Measurements from ENCODE around the gene PPP1R12B. TPM values are rescaled to one million over a fixed set of nuclear protein-coding genes. Genes with fewer than 3 reads are reported as not detected.
"Not testable (repeated sequence)": the region's sequence is repeated elsewhere in the genome, so short reads cannot be mapped to it uniquely, and the experiment has no call there.

Gene PPP1R12B
- total and polyA plus RNA-seq, 12 donors: 16.5 to 969 (median 604) TPM

DNA sequence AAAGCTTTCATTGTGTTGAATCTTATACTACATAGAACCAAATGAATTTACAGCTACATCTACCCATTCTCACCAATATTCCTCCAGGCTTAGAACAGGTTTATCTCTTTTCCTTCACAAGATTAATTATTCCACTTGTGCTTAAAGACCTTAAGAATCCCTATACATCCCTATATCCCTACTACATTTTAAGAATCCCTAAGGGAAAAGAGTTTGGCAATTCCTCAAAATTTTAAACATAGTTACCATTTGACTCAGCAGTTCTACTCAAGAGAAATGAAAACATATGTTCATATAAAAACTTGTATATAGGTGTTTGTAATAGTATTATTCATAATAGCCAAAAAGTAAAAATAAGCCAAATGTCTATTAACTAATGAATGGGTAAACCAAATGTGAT lies 140.6 kb downstream of the PPP1R12B start:
- peaks cover 0 to 24% (median under 1%) of the 10 kb centered on the region in 9 donors for H3K4me1 ChIP-seq
- intact Hi-C loops (cut with DNase I); H3K27ac ChIP-seq; DNase-seq; H3K9me3 ChIP-seq; ATAC-seq; H3K4me3 ChIP-seq: not testable (repeated sequence)
- H3K36me3 ChIP-seq: peaks cover 0 to 70% (median 25%) of the 10 kb centered on the region in 9 donors
- peaks cover 0 to 87% (median 0%) of the 10 kb centered on the region in 7 donors for H3K27me3 ChIP-seq

DNA sequence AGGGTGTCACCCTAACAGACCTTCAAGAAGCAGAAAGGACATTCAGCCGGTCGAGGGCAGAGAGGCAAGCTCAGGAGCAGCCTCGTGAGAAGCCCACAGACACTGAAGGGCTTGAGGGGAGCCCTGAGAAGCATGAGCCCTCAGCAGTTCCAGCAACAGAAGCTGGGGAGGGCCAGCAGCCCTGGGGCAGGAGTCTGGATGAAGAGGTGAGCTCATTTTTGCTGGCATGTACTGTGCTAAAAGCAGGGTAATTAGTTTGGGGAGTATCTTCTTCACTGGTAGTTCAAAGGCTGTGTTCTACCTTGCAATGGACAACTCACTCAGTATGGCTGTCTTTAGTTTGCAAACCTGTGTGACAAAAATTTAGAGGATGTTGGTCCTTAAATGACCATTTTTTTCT lies 144.6 kb downstream of the PPP1R12B start:
- not testable (repeated sequence) for ATAC-seq, H3K4me3 ChIP-seq, DNase-seq, H3K9me3 ChIP-seq
- 32 to 68% methylated on average over 3 of the region's 3 CpGs for WGBS, 2 donors
- Histone ChIP-seq H3K4me1 (peaks cover 0 to 24% (median 0%) of the 10 kb centered on the region in 9 donors), H3K27ac (peak overlapping the region in 3 of 10 donors; percentile 8 to 25 (median 12)), H3K27me3 (peaks cover 0 to 86% (median 0%) of the 10 kb centered on the region in 7 donors), H3K36me3 (peaks cover 0 to 96% (median 50%) of the 10 kb centered on the region in 9 donors)
- intact Hi-C loops (cut with DNase I): loop anchor here in 3 of 10 donors (10.0 kb wide), 5 partner anchors 72 to 132 kb away; no protein-coding TSS in a partner anchor

DNA sequence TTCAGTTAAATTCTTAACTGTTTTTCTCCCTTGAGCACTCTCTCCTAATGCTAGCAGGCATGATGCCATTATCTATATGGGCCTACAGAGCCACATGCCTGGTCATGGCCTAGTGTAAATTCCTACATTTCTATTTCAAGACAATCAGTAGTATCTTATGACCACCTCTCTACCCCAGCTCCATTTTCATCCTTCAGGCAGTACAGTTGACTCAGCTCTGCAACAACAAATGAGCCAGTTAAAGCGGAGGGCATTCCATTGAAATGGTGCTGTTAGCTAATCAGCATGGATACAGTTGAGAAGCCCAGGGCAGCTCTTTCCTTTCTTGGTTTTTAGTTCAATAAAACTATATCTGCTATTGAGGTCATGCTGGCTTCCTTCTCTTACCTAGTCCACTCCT lies 150.0 kb downstream of the PPP1R12B start:
- TF ChIP-seq, protein P1, sequence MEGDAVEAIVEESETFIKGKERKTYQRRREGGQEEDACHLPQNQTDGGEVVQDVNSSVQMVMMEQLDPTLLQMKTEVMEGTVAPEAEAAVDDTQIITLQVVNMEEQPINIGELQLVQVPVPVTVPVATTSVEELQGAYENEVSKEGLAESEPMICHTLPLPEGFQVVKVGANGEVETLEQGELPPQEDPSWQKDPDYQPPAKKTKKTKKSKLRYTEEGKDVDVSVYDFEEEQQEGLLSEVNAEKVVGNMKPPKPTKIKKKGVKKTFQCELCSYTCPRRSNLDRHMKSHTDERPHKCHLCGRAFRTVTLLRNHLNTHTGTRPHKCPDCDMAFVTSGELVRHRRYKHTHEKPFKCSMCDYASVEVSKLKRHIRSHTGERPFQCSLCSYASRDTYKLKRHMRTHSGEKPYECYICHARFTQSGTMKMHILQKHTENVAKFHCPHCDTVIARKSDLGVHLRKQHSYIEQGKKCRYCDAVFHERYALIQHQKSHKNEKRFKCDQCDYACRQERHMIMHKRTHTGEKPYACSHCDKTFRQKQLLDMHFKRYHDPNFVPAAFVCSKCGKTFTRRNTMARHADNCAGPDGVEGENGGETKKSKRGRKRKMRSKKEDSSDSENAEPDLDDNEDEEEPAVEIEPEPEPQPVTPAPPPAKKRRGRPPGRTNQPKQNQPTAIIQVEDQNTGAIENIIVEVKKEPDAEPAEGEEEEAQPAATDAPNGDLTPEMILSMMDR (IDR thresholded peaks at IDR 0.05): no peak
- Histone ChIP-seq H3K27me3 (peaks cover 0 to 63% (median 0%) of the 10 kb centered on the region in 7 donors), H3K27ac (no peak overlapping the region), H3K4me1 (peaks cover 0 to 46% (median 0%) of the 10 kb centered on the region in 9 donors), H3K4me3 (no peak overlapping the region), H3K9me3 (no peaks in the 10 kb centered on the region), H3K36me3 (peaks cover 0 to 98% (median 31%) of the 10 kb centered on the region in 9 donors)
- ATAC-seq (no peak), DNase-seq (no peak)
- WGBS, 2 donors: 78 to 87% methylated on average over 1 of the region's 1 CpG
- intact Hi-C loops (cut with DNase I): loop anchor here in 3 of 10 donors (10.0 kb wide), 5 partner anchors 66 to 126 kb away; no protein-coding TSS in a partner anchor

DNA sequence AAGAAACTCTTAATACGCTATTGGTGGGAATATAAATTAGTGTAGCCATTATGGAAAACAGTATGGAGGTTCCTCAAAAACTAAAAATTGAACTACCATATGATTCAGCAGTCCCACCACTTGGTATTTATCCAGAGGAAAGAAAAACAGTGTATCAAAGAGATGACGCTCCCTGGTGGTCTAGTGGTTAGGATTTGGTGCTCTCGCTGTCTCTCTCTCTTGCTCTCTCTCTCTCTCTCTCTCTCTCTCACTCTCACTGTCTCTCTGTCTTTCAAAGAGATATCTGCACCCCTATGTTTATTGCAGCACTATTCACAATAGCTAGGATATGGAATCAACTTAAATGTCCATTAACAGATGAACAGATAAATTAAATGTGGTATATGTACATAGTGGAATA lies 151.5 kb downstream of the PPP1R12B start:
- Histone ChIP-seq H3K27me3 (peaks cover 0 to 51% (median 0%) of the 10 kb centered on the region in 7 donors), H3K4me1 (peaks cover 0 to 60% (median 7%) of the 10 kb centered on the region in 9 donors), H3K36me3 (peaks cover 0 to 98% (median 30%) of the 10 kb centered on the region in 9 donors)
- not testable (repeated sequence) for ATAC-seq, DNase-seq, H3K27ac ChIP-seq, H3K9me3 ChIP-seq, H3K4me3 ChIP-seq
- intact Hi-C loops (cut with DNase I): loop anchor here in 9 of 10 donors (5.0 to 10.0 kb wide), 6 partner anchors 65 to 125 kb away; no protein-coding TSS in a partner anchor
- 91 to 94% methylated on average over 3 of the region's 3 CpGs for WGBS, 2 donors

DNA sequence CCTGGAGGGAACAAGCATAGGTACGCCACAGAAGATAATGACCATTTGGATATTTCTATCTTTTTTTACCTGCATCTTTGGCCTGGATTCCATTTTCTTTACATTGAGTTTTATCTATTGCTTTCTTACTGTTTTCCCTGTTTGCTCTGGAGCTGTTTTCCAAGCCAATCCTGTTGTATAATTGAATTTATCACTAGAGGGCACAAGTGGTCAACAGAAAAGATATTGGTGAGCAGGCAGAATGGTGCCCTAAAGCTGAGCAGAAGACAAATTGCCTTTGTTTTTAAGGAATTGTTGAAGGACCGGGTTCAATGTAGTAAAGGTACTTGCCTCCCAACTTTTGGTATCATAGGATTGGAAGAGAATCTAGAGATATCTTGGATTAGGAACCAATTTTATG lies 152.8 kb downstream of the PPP1R12B start:
- Histone ChIP-seq H3K27ac (no peak overlapping the region), H3K4me3 (no peak overlapping the region), H3K4me1 (peaks cover 0 to 71% (median 17%) of the 10 kb centered on the region in 9 donors), H3K27me3 (peaks cover 0 to 44% (median 0%) of the 10 kb centered on the region in 7 donors), H3K9me3 (no peaks in the 10 kb centered on the region), H3K36me3 (peaks cover 0 to 86% (median 19%) of the 10 kb centered on the region in 9 donors)
- WGBS, 2 donors: 39 to 50% methylated on average over 2 of the region's 2 CpGs
- TF ChIP-seq, protein P1 (IDR thresholded peaks at IDR 0.05): peak; percentile 14 to 69 (median 58)
- ATAC-seq: peak in 3 of 8 donors; percentile 19 to 47 (median 37)
- intact Hi-C loops (cut with DNase I): loop anchor here in 7 of 10 donors (5.0 to 10.0 kb wide), 2 partner anchors 81 to 94 kb away; no protein-coding TSS in a partner anchor
- no peak for DNase-seq

DNA sequence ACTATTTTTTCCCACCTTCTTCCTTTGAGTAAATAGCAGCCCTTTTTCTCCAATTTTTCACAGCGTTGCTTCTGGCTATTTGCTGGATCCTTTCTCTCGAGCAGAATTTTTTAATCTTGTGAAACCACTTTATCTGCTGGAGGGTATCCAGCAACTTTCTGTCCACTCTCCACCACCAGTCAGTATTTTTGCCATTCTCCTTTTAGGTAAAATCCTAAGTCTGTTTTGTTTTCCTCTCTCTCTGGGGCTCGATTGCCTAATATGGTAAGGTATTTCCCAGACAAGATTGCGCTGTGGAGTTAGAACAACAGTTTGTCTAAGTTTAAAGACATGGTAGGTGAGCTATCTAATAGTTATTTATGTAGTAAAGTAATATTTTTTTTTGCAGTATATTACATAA lies 156.9 kb downstream of the PPP1R12B start:
- H3K27me3 ChIP-seq: peaks cover 0 to 13% (median 0%) of the 10 kb centered on the region in 7 donors
- TF ChIP-seq, protein P1 (IDR thresholded peaks at IDR 0.05): no peak
- intact Hi-C loops (cut with DNase I): loop anchor here in 7 of 10 donors (5.0 to 10.0 kb wide), 2 partner anchors 62 to 89 kb away; no protein-coding TSS in a partner anchor
- H3K36me3 ChIP-seq: peaks cover 0 to 63% (median 9%) of the 10 kb centered on the region in 9 donors
- peaks cover 0 to 50% (median 21%) of the 10 kb centered on the region in 9 donors for H3K4me1 ChIP-seq
- no peak overlapping the region for H3K4me3 ChIP-seq
- WGBS, 2 donors: 25 to 35% methylated on average over 4 of the region's 4 CpGs
- DNase-seq: no peak
- H3K27ac ChIP-seq: peak overlapping the region; percentile 56 to 88 (median 80)
- ATAC-seq: peak in 7 of 8 donors; percentile 30 to 81 (median 72)
- no peaks in the 10 kb centered on the region for H3K9me3 ChIP-seq

DNA sequence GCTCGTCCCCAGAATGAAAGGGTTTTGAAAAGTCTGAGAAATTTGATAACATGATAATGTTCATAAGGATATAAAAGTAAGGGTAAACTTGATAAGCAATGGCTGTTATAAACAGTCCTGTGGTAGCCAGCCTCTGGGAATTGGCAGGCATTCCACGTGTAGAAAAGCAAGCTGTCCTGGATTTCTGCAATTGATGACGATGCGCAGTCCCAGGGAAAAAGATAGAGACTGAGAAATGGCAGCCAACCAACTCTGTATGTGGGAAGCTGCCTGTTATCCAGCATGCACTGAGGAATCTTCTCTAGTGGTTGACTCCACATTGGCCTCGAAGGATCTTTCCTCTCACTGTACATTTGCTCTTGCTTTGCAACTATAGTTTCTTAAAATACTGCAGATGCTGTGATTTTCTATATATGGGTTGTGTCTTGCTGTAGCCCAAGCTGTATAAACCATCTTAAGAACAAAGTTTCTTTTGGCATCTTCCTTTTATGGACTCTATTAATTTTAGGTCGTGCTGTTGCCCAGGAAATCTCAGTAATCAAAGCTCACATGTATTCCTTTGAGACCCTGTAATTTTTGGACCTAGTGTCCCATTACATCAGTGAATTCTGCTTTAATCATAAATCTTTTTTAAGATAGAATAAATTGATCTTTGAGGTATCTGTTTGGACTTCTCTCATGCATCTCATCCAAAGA lies 157.5 kb downstream of the PPP1R12B start:
- peak; percentile 71 to 89 (median 84) for ATAC-seq
- not testable (repeated sequence) for H3K9me3 ChIP-seq, H3K27me3 ChIP-seq, H3K4me3 ChIP-seq
- Histone ChIP-seq H3K36me3 (peaks cover 0 to 59% (median 9%) of the 10 kb centered on the region in 9 donors), H3K4me1 (peaks cover 0 to 45% (median 21%) of the 10 kb centered on the region in 9 donors), H3K27ac (peak overlapping the region; percentile 56 to 88 (median 80))
- intact Hi-C loops (cut with DNase I): loop anchor here in 7 of 10 donors (5.0 to 10.0 kb wide), 2 partner anchors 61 to 89 kb away; no protein-coding TSS in a partner anchor
- DNase-seq: peak in 1 of 2 donors; percentile 72
- 27 to 36% methylated on average over 6 of the region's 6 CpGs for WGBS, 2 donors
